Stimulated activated CD4-positive, alpha-beta T cell treated with anti-CD3 and anti-CD28 coated beads, TNF-alpha, amount 100 ng/mL, for 4 hours (primary cell): ENCODE results near the gene EFL1.

ENCODE experiments used
- DNase-seq, 3 experiments: peaks; one replicate each; pipeline ENCODE4 v3.0.0-alpha.2; 2020; ENCODE audit warnings: low read depth in 3 of 3

Gene EFL1

DNA sequence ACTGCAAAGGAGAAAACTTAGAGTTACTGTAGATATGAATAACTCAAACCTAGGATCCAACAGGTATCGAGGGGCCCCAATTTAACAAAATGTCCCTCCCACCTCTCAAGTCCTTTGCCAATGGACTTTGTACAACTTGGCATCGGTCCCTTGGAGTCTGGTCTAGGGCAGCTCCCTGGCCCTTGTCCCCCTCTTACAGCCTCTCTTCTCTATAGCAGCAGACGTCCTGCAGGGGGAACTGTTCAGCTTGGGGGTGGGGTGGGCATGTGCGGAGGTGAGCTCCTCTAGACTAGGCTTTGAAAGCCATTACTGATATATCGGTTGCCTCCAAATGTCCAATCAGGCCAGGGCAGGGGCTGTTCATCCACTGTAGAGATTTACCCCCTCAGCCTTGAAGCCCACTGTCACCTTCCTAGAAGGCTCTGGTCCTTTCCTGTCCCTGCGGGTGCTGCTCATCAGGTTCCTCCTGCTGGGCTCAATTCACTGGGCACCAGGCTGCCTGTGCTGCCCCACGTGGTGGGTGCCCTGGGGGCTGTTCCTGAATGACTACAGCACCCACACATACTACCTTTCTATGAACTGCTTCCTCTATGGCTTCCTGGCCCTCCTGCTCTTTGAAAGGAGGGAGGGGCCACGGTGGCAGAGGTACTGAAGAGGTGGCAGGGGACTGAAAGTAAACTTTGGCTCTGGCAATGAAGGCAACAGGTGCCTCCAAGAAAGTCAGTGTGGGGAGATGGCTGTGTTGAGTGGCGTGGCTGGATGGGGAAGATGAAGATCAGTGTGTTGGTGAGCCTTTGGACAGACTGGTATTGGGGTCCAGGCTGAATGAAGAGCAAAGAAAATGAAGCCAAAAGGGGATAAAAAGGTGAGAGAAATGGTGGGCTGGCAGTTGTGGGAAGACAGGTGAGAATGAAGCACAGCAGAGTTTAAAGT is 137.9 kb downstream of the EFL1 start:
- no peak for DNase-seq

DNA sequence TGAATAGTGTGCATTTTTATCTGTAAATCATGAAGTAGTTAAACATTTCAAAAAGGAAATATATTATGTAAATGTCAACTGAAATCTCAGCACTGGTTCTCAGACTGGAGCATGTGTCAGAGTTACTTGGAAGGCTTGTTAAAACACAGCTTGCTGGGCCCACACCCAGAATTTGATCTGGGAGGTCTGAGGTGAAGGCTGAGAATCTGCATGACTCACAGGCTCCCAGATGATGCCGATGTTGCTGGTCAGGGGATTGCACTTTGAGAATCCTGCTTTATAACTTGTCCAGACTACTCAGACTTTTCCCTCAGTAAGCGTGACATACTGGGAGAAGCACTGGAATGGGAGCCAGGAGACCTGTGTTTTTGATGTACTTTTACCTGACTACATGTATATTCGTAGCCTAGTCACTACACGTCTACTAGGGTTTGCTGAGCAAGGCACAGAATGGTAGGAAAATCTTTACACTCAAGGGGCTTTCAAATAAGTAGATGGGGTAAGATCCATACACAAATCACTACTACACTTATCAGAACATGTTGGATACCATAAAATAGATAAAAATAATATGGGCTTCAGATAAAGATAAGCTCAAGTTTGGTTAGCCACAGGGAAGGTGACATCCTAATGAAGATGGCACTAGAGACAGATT is 139.7 kb downstream of the EFL1 start:
- no peak for DNase-seq

DNA sequence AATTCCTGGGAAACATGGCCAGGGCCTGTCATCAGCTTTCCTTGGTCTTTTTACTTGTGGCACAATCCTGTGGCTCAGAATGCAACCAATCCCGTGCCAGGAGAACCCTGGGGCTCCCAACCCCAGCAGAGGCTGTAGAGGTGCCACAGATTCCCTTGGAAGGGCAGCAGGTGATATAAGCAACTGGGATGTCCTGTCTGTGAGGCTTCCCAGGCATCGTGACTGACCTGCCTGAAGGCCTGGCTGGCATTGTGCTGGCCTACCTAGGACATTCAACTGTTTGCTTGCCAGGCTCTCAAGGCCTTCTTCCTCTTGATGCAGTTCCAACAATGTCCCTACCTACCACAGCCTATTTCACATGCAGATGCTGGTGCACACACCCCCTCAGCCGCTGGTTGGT is 144.5 kb downstream of the EFL1 start:
- DNase-seq, result no peak

DNA sequence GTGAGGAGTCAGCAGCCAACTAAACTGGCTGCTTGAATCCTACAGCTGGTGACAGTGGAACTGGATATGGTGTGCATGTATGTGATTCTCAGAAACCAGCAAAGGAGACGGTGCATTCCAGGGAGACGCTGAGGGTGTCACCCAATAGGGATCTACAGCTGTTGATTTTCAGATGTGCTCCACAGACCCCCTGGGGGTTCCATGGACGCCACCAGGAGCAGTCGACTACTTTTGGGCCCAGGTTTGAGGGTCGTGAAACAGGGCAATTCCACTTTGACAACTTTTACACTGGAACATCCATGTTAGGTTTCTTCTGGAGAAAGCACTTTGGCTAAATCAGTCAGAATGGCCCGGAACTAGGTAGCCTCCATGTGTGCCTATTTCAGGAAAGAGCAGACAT is 145.2 kb downstream of the EFL1 start:
- DNase-seq, result no peak

DNA sequence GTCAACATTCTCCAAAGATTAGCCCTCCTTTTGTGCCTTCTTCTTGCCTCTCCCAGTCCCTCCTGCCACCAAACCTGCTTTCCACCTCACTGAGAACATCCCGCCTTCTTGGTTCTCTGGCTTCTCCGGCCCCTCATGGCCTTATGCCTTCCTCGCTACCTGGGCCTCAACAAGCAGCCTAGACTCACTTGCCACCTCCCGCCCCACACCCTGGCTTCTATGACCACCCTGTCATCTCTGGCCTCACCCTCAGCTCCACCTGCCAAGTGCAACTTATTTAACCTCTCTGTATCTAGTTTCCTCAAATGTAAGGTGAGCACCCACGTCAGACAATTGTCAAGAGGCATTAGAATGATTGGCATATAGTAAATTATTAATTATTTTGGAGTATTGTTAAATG is 147.9 kb downstream of the EFL1 start:
- DNase-seq, result no peak

DNA sequence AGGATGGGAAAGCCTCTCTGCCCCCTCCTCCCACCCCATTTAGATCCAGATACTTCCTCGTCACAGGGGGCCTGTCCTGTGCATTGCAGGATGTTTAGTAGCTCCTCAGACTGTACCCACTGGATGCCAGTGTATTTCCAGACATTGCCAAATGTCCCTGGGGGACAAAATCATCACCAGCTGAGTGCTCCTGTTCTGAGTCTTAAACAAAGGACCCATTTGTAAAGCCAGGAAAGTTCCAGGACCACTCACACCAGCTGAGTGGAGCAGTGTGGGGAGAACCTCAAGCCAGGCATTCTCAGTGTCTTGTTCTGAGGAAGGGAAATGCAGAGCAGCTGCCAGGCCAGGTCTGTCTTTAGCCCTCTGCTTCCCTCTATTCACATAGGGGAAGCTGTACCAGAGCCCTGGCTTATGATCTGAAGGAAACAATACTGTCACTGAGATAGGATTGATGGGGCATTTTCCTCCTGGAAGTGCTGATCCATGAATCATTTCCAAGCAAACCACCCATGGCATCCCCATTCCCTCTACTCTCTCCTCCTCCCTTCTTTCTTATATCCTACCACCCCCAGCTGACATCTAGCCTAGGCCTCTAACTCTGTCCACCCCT is 149.3 kb downstream of the EFL1 start:
- DNase-seq, result no peak

DNA sequence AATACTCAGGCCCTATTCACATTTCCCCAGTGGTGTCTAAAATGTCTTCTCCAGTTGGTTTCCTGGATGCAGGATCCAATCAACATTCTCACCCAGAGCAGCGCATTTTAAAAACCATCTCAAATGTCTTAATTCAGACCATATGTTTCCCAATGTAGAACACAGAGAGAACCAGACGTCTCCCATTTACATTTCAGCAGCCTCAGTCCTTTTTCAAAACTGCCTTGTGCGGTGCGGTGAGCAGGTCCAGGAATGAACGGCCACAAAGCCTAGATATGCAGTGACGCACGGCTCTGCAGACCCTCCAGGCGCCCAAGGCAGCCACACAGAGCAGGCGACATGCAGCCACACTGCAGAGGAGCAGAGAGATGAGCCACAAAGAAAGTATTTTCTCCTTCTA is 150.6 kb downstream of the EFL1 start:
- no peak for DNase-seq

DNA sequence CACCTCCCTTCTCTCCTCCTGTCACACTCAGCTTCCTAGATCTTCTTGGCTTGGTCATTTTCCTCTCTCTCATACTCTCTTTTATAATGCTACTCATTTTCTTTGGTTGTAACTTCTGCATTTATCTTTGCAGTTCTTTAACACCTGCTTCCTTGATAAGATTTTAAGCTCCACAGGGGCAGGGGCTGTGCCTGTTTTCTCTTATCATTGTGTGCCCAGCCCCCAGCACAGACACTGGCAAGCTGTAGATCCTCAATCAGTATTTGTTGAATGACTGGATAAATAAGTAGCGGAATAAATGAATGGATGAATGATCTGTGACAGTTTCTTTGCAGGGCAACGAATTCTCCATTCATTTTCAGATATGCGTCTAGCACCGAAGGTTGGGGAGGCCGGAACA is 152.4 kb downstream of the EFL1 start:
- DNase-seq, result no peak

DNA sequence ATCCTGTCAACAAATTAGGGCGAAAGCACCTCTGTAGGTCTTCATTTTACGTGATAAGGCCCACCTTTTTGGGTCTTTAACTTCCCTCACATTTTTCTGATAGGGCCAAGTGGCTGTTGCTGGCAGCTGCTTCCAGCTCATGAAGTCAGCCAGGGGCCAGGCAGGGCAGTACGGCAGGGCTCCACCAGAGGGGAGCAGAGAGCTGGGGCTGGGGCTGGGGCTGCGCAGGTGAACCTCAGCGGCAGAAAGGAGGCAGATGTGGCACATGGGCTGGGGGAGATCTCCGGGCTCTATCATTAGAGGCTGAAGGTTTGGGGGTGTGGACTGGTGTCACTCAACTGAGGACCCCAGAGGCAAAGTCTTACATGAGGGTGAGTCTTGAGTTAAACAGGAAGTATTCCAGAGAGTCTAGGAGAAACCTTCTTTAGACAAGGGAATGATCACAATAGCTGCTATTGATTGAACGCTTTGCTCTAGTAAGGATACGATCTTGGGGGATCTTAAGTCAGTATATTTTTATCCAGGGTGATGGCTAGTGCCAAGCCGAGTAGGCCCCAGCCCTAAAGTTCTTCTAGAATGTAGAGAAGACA is 153.9 kb downstream of the EFL1 start:
- peak; percentile 26 to 54 (median 43) for DNase-seq

DNA sequence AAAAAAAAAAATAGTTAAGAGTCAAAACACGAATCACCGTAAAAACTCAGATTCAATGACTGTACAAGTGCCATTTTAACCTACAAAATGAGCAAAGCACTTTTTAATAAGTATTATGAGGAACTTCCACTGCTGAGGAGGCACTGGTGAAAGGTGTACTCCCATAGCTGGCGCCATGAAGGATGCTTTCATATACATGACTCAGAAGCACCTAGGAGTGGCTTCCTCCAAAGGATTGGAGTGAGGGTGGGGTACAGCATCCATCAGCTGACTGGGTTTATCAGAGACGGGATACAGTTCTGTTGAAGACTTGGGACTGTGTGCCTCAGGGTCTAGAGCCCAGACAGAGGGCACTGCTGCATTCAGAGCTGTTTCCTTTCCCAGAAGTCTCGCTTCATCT is 155.9 kb downstream of the EFL1 start:
- DNase-seq, result no peak

DNA sequence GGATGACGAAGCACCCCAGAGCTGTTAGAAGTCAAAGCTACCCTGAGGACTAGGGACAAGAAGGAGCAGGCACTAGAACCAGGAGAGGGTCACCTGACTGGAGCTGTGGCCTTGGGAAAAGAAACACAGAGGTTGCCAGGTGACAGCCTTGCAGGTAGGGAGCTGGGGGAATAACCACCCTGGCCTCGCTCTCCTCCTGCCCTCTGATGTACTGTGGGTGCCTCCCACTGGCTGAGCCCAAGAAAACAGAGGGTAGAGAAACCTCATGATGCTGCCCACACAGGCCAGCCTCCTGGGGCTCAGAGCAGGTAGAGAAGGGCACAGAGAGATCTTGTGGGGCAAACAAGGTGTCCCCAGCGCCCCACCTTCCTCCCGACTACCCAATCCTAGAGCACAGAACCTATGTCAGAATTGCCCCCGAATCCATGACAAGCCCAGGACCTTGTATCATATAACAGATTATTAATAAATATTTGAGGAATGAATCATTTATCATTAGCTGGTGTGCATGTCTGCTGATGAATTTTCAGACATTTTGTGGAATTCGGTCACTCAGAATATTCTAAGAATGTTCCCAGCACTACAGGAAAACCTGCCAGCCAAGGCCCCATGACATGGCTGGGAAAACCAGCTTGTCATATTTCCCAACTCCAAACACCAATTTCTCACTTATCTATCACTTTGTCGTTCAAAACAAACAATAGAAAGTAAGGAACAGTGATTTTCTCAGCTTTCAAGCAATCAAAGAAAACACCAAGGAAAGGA is 156.9 kb downstream of the EFL1 start:
- DNase-seq, result no peak

DNA sequence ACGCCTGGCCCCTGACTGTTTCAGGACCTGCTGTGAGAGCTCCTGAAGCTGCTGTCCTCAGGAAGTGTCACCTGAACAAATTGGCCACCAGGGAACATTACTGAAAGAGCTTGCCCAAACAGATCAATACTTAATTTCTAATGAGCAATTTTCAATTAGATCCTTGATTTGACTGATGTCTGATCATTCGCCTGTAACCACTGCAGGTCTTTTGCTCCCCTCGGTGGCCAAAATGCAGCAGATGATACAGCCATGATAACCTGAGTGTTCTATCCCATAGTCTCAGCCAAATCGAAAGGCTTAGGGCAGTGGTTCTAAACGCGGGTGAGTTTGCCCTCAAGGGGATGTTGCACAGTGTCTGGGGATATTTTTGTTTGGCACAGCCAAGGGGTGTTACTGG is 159.1 kb downstream of the EFL1 start:
- DNase-seq, result no peak

DNA sequence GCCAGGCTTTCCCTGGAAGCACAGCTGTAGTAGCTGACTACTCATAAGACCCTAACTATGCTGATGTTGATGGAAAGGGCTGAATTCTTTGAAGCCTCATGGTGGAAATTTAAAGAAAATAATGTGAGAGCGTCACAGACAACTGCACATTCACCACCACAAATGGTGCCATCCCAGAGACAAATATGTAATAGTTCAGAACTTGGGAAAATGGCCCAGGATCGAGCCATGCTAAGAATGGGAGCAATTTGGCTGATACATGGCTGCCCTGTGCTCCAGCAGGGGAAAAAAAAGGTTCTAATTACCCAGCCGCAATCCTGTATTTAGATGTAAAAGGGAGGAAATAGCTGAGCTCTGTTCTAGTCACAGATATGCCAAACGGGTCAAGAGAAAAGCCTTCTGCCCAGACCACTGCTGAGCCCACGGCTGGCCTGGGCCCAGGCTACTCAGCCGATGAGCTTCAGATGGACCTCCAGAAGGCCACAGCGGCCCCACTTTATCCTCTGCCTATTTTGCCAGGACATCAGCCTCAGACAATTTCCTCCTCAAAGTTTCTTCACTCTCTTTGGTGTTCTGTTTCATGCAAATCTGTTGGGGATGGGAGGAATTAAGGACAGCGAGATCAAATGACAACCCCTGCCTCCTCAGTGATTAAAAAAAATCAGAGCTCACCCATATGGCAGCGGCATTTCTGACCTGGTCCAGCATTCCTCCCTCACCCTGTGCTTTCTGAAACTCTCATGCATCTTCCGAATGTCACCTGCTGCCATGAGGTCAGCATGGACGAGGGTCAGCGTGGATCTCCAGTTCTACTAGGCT is 162.2 kb downstream of the EFL1 start:
- no peak for DNase-seq

DNA sequence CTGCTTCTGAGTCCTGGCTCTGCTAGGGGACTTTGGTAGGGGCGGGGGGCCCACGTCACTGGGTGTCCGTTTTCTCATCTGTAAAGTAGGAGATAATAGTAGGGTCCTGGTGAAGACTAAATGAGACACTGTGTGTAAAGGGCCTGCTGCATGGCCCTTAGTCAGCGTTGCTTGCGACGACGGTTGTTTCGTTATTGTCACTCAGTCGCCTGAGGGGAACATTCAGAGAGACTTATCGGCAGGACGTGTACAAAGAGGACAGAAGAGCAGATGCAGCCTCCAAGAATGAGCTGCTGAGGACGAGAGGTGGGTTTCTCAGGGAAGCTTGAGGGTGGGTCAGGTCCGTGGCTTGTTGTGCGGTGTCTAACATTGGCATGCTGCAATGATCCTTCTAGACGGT is 163.9 kb downstream of the EFL1 start:
- DNase-seq, result no peak

DNA sequence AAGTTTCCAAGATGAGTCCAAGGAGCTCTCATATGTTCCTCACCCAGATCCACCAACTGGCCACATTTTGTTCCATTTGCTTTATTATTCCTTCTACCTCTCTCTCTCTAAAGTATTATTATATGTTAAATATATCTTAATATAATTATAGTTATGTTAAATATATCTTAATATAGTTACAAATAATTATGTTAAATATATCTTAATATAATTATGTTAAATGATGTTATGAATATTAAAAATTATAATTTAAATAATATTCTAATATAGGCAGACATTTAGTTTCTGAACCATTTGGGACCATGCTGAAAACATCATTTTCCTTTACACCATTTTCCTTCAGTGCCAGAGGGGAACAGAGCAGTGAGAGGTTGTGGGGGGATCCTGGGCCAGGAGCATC is 166.7 kb downstream of the EFL1 start:
- no peak for DNase-seq

DNA sequence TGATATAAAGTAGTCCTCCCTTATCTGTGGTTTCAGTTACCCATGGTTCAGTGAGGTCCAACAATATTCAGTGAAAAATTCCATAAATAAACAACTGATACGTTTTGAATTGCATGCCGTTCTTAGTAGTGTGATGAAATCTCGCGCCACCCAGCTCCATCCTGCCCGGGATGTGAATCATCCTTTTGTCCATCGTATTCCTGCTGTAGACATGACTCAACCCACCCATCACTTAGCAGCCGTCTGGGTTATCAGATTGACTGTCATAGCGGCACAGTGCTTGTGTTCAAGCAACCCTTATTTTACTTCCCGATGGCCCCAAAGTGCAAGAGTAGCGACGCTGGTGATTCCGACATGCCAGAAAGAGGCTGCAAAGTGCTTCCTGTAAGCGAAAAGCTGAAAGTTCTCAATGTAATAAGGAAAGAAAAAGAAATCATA is 168.7 kb downstream of the EFL1 start:
- DNase-seq, result no peak

DNA sequence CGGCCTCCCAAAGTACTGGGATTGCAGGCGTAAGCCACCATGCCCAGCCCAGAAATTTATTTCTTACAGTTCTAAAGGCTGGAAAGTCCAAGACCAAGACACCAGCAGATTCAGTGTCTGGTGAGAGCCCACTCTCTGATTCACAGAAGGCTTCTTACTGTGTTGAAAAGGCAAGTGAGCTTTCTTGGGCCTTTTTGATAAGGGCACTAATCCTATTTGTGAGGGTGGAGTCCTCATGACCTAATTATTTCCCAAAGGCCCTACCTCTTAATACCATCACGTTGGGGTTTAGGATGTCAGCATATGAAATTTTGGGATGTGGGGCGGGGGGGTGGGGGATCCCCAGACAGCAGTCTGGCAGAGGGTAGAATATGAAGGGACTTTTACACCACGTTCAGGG is 169.2 kb downstream of the EFL1 start:
- no peak for DNase-seq

DNA sequence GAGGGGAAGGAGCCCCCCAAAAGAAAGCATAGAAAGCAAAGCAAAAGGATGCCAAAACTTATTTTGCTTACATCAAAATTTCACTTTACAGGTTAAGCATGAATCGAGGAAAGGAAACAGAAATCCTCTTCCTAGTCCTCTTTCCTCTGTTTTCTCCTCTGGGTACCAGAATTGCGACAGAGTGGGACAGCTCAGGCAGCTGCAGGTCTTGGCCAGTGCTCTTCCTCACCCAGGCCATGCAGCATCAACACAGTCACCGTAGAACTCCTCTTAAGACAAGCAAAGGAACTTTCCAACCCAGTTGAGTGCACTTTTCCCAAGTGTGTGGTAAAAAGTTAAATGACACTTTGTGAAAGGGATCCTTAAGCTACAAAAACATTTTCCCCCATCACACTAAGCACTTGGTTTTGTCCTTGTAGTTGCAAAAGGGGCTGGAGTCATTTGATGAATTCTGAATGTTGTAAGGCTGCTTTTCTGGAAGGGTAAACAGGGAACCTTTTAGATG is 170.8 kb downstream of the EFL1 start:
- no peak for DNase-seq

DNA sequence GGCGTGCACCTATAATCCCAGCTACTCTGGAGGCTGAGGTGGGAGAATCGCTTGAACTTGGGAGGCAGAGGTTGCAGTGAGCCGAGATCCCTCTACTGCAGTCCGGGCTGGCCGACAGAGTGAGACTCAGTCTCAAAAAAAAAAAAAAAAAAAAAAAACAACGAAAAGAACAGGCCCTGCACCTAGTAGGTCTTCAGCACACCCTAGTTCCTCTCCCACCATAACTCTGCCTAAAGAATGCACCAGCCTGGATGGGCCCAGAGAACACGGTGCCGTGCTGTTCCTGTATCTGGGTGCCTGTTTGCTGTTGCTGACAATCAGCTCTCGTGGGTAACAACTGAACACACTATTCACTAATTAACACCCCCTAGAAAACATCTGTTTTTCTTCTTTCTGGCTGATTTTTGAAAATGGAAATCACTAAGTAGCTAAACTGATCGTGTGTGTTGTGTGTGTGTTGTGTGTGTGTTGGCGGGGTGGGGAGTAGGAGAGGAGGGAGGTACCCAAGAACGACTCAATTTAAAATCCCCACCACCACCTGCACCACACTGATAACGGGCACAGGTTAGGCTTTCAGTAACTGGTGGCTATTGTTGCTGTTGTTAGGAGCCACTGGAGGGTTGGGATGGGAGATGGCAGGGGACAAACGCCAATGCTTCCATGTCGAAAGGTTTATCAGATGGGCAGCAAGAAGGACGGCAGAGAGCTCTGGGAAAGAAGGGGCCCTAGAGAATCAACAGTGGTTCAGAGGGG is 176.1 kb downstream of the EFL1 start:
- DNase-seq, result no peak
